22Rv1 (cell line): Measurements from ENCODE around the gene RALGPS2.

Experiments used
- ZFX ChIP-seq: fragments of 450-650 bp; IDR thresholded peaks from 2 replicates; pipeline ENCODE4 v1.6.1; 2017; ENCODE audit warnings: antibody characterized with exemption, borderline replicate concordance
- TF ChIP-seq, protein P1 (sequence below): fragments of 450-650 bp; IDR thresholded peaks from 2 replicates; pipeline ENCODE4 v1.5.1; 2017; ENCODE audit warnings: mild to moderate bottlenecking

DNA sequence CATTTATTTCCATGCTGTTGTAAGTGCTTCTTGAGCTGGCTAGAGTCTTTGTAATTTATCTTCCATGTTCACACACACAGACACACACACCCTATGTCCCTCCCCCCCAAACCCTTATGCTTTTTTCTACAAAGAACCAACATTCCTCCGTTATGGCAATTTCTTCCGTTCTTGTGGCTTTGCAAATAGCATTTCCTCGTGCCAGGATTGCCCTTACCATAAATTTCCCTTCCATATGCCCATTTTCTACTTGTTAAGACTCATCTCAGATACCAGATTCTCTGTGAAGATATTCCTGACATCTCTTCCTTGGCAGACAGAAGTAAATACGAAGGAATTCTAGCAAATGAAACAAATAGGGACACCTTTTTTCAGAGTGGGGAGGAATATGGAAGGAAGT is 26.0 kb downstream of the RALGPS2 start:
- TF ChIP-seq, protein P1, sequence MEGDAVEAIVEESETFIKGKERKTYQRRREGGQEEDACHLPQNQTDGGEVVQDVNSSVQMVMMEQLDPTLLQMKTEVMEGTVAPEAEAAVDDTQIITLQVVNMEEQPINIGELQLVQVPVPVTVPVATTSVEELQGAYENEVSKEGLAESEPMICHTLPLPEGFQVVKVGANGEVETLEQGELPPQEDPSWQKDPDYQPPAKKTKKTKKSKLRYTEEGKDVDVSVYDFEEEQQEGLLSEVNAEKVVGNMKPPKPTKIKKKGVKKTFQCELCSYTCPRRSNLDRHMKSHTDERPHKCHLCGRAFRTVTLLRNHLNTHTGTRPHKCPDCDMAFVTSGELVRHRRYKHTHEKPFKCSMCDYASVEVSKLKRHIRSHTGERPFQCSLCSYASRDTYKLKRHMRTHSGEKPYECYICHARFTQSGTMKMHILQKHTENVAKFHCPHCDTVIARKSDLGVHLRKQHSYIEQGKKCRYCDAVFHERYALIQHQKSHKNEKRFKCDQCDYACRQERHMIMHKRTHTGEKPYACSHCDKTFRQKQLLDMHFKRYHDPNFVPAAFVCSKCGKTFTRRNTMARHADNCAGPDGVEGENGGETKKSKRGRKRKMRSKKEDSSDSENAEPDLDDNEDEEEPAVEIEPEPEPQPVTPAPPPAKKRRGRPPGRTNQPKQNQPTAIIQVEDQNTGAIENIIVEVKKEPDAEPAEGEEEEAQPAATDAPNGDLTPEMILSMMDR, result no peak
- TF ChIP-seq ZFX, result no peak
